ENCODE results near the gene BAZ1B.
"Not testable (repeated sequence)": the region's sequence is repeated elsewhere in the genome, so short reads cannot be mapped to it uniquely, and the experiment has no call there.

The BAZ1B gene

GRCh38 chr7:73532224-73532623 is 10.1 kb upstream of the BAZ1B start:
- Histone ChIP-seq H4K20me1 (ENCODE audit: insufficient read depth, low read length, poor library complexity, severe bottlenecking) (no peaks in the 10 kb centered on the region), H3K9me2 (replicated peaks; ENCODE audit: low read depth, low read length) (no peaks in the 10 kb centered on the region), H3K4me2 (ENCODE audit: low read depth, low read length, poor library complexity, severe bottlenecking) (no peak overlapping the region)

GRCh38 chr7:73530800-73531199 is 8.7 kb upstream of the BAZ1B start:
- H3K9me2 ChIP-seq (replicated peaks; ENCODE audit: low read depth, low read length), result no peaks in the 10 kb centered on the region
- no peaks in the 10 kb centered on the region for H3K27me3 ChIP-seq (ENCODE audit: insufficient read depth, low read length, poor library complexity, severe bottlenecking)
- H3K4me2 ChIP-seq (ENCODE audit: low read depth, low read length, poor library complexity, severe bottlenecking), result no peak overlapping the region
- TF ChIP-seq CTCF (conservative IDR thresholded peaks at IDR 0.05; ENCODE audit: low read length) (no peak), EZH2phosphoT487 (IDR thresholded peaks at IDR 0.05; ENCODE audit: borderline replicate concordance) (no peak)
- peaks cover 24% of the 10 kb centered on the region for H3K4me1 ChIP-seq (ENCODE audit: insufficient read depth, low read length, poor library complexity, severe bottlenecking)
- no peaks in the 10 kb centered on the region for H3K79me2 ChIP-seq (ENCODE audit: insufficient read depth, low read length)
- no peaks in the 10 kb centered on the region for H3K9me3 ChIP-seq (ENCODE audit: insufficient read depth, low read depth, low read length)
- no peak overlapping the region for H3K9ac ChIP-seq (ENCODE audit: low read depth, low read length, poor library complexity, severe bottlenecking)
- H2AFZ ChIP-seq (ENCODE audit: low read length), result no peak overlapping the region
- peaks cover 9% of the 10 kb centered on the region; the same call in 1 of the 2 replicates for H3K36me3 ChIP-seq (ENCODE audit: insufficient read depth, low read length)
- no peak overlapping the region for H3K4me3 ChIP-seq (ENCODE audit: low read length, poor library complexity, severe bottlenecking)
- H4K20me1 ChIP-seq (ENCODE audit: insufficient read depth, low read length, poor library complexity, severe bottlenecking), result no peaks in the 10 kb centered on the region
- peaks cover 17% of the 10 kb centered on the region for H3F3A ChIP-seq (ENCODE audit: low read depth)

More at GRCh38 chr7:73532224-73532623, 10.1 kb upstream of the BAZ1B start:
- H3F3A ChIP-seq (ENCODE audit: low read depth), result peaks cover 13% of the 10 kb centered on the region
- no peaks in the 10 kb centered on the region for H3K9me3 ChIP-seq (ENCODE audit: insufficient read depth, low read depth, low read length)
- H3K4me1 ChIP-seq (ENCODE audit: insufficient read depth, low read length, poor library complexity, severe bottlenecking), result peaks cover 15% of the 10 kb centered on the region
- H2AFZ ChIP-seq (ENCODE audit: low read length), result no peak overlapping the region
- no peak overlapping the region for H3K4me3 ChIP-seq (ENCODE audit: low read length, poor library complexity, severe bottlenecking)
- peaks cover 22% of the 10 kb centered on the region; the same call in 1 of the 2 replicates for H3K36me3 ChIP-seq (ENCODE audit: insufficient read depth, low read length)
- H3K9ac ChIP-seq (ENCODE audit: low read depth, low read length, poor library complexity, severe bottlenecking), result no peak overlapping the region
- no peaks in the 10 kb centered on the region for H3K27me3 ChIP-seq (ENCODE audit: insufficient read depth, low read length, poor library complexity, severe bottlenecking)
- H3K79me2 ChIP-seq (ENCODE audit: insufficient read depth, low read length), result no peaks in the 10 kb centered on the region
- no peak for TF ChIP-seq EZH2phosphoT487 (IDR thresholded peaks at IDR 0.05; ENCODE audit: borderline replicate concordance)
- no peak for TF ChIP-seq CTCF (conservative IDR thresholded peaks at IDR 0.05; ENCODE audit: low read length)

GRCh38 chr7:73526896-73527821 is 5.1 kb upstream of the BAZ1B start:
- Histone ChIP-seq H3K4me1 (ENCODE audit: insufficient read depth, low read length, poor library complexity, severe bottlenecking) (peaks cover 37% of the 10 kb centered on the region), H3K4me2 (ENCODE audit: low read depth, low read length, poor library complexity, severe bottlenecking) (peak overlapping the region; percentile 71), H3K9ac (ENCODE audit: low read depth, low read length, poor library complexity, severe bottlenecking) (peak overlapping the region; percentile 25), H3K36me3 (ENCODE audit: insufficient read depth, low read length) (no peaks in the 10 kb centered on the region), H2AFZ (ENCODE audit: low read length) (no peak overlapping the region), H3K4me3 (ENCODE audit: low read length, poor library complexity, severe bottlenecking) (peak overlapping the region; percentile 27), H3K79me2 (ENCODE audit: insufficient read depth, low read length) (peaks cover 19% of the 10 kb centered on the region), H3K27me3 (ENCODE audit: insufficient read depth, low read length, poor library complexity, severe bottlenecking) (no peaks in the 10 kb centered on the region), H3F3A (ENCODE audit: low read depth) (peaks cover 24% of the 10 kb centered on the region), H3K9me2 (replicated peaks; ENCODE audit: low read depth, low read length) (no peaks in the 10 kb centered on the region), H3K9me3 (ENCODE audit: insufficient read depth, low read depth, low read length) (no peaks in the 10 kb centered on the region), H4K20me1 (ENCODE audit: insufficient read depth, low read length, poor library complexity, severe bottlenecking) (no peaks in the 10 kb centered on the region)
- TF ChIP-seq CTCF (conservative IDR thresholded peaks at IDR 0.05; ENCODE audit: low read length) (no peak), EZH2phosphoT487 (IDR thresholded peaks at IDR 0.05; ENCODE audit: borderline replicate concordance) (no peak)

- H3K9me2 ChIP-seq (replicated peaks; ENCODE audit: low read depth, low read length); H3K27me3 ChIP-seq (ENCODE audit: insufficient read depth, low read length, poor library complexity, severe bottlenecking); H2AFZ ChIP-seq (ENCODE audit: low read length); H3K36me3 ChIP-seq (ENCODE audit: insufficient read depth, low read length); H3K9me3 ChIP-seq (ENCODE audit: insufficient read depth, low read depth, low read length); H4K20me1 ChIP-seq (ENCODE audit: insufficient read depth, low read length, poor library complexity, severe bottlenecking): not testable (repeated sequence)
- peaks cover 24% of the 10 kb centered on the region for H3F3A ChIP-seq (ENCODE audit: low read depth)
- H3K4me1 ChIP-seq (ENCODE audit: insufficient read depth, low read length, poor library complexity, severe bottlenecking), result peaks cover 37% of the 10 kb centered on the region
- peak overlapping the region; percentile 85 for H3K4me2 ChIP-seq (ENCODE audit: low read depth, low read length, poor library complexity, severe bottlenecking)
- peak overlapping the region; percentile 72 for H3K4me3 ChIP-seq (ENCODE audit: low read length, poor library complexity, severe bottlenecking)
- H3K79me2 ChIP-seq (ENCODE audit: insufficient read depth, low read length), result peaks cover 26% of the 10 kb centered on the region
- H3K9ac ChIP-seq (ENCODE audit: low read depth, low read length, poor library complexity, severe bottlenecking), result peak overlapping the region; percentile 77
Observed at GRCh38 chr7:73526158-73526494, 4.0 kb upstream of the BAZ1B start.
